Sciatic nerve (tissue), 2 donors: ENCODE data around the gene GNL2. TPM values are rescaled to one million over a fixed set of nuclear protein-coding genes. Genes with fewer than 3 reads are reported as not detected.
"Not testable (repeated sequence)": the region's sequence is repeated elsewhere in the genome, so short reads cannot be mapped to it uniquely, and the experiment has no call there.

Experiments used
- ATAC-seq: fragments of 200-7000 bp; cut with Tn5 transposase; one replicate; pipeline ENCODE4 v1.9.1; 2020; ENCODE audit warnings: mild to moderate bottlenecking, moderate library complexity
- DNase-seq: peaks from one replicate; pipeline ENCODE4 v3.0.0-alpha.2; 2020; ENCODE audit warnings: low spot score
- intact Hi-C: fragments of 100-400 bp; cut with DNase I; formaldehyde crosslinking; loops from one replicate; pipeline ENCODE4 v1.14.2; 2022
- total RNA-seq: library from RNA; stranded (reverse); fragmentation: NEBNext Ultra II Directional; extraction: Animal tissue kit (Norgen Biotek cat#: 25700); gene quantifications from one replicate; pipeline ENCODE4 v1.2.1, GENCODE V29; 2021
- donor health status: DM: no; HTN: no; CAD: no.
- donor health status: DM: no; HTN: no; CAD: no.

Gene GNL2
- total RNA-seq, 1 donor from 2014 or later, result 34.0 TPM

DNA sequence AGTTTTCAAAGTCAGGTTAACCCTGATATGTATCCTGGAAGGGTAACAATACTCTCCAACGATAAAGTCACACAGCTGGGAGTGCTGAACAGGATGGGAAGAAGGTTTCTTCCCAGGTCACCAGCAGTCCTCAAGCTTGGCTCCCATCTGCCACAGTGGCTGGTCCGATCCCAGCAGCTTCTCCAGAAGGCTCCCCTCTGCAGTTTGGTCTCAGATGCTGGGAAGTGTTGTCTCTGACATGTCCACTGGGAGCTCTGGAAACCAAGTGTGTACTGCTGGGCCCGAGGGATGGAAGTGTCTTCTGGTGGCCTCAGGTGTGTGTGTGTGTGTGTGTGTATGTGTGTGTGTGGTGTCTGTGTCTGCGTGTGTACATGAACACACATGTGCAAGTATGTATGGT lies 16.4 kb upstream of the GNL2 start:
- no peak for ATAC-seq
- no peak for DNase-seq
- intact Hi-C loops, result no loop called here

GRCh38 chr1:37609994-37610393 lies 14.3 kb upstream of the GNL2 start:
- intact Hi-C loops, result no loop called here
- DNase-seq (no peak), ATAC-seq (no peak)

DNA sequence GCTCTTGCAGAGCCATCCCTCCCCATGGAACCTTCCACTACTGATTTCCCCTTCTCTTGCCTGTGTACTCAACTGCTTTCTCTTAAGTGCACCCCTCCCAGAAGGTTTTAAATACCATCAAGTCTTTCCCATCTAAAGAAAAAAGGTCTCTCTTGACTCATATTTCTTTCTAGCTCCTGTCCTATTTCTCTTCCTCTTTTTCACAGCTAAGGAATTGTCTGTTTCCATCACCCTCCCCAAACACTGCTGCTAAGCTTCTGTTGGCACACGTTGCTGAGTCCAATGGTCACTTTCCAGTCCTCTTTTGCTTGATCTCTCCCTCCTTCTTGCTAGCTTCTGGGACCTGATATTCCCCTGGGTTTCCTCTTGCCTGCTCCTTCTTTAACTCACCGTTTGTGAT lies 13.3 kb upstream of the GNL2 start:
- no peak for ATAC-seq

GRCh38 chr1:37606481-37607263 lies 10.9 kb upstream of the GNL2 start:
- no peak for DNase-seq
- intact Hi-C loops, result no loop called here
- ATAC-seq, result no peak

More for the DNA sequence above, 13.3 kb upstream of the GNL2 start:
- no peak for DNase-seq
- intact Hi-C loops, result no loop called here

- intact Hi-C loops, result no loop called here
- ATAC-seq (no peak), DNase-seq (no peak)
Observed at GRCh38 chr1:37605806-37606474, 10.2 kb upstream of the GNL2 start.

- intact Hi-C loops, result no loop called here
- ATAC-seq (no peak), DNase-seq (no peak)
Observed at GRCh38 chr1:37605061-37605650, 9.4 kb upstream of the GNL2 start.

DNA sequence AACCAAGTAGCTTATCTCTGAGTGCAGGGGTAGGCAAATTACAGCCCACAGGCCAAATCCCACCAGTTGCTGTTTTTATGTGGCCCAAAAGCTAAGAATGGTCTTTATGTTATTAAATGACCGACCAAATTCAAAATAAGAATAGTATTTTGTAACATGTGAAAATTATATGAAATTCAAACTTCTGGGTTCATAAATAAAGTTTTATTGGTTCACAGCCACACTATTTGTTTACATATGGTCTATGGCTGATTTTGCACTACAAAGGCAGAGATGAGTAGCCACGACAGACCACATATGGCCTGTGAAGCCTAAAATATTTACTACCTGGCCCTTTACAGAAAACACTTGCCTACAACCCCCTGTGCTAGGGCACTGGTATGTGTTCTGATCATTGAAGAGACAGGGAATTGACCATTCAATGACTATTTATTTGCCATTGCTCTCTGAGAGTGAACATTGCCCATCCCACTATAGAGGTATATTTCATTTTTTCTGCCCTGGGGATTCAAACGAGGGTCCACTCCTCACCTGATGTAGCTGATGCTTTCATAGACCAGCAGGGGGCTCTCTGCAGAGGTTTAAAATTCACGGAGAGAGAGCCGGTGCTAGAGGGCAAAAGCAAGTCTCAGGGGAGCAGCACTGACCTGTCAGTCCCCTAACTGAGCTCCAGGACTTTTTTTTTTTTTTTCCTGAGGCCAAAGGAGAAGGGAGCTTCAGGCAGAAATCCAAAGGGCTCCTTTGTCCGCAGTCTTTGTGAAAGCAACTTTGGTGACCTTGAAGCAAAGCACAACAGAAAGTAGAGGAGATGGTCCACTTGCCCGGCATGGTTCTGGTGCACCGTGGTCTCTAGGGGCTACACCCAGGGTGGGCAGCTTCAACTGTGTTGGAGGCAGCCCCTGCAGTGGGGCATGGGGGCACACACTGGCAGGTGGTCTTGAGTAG lies 7.3 kb upstream of the GNL2 start:
- DNase-seq, result no peak
- ATAC-seq, result no peak
- intact Hi-C loops, result no loop called here

DNA sequence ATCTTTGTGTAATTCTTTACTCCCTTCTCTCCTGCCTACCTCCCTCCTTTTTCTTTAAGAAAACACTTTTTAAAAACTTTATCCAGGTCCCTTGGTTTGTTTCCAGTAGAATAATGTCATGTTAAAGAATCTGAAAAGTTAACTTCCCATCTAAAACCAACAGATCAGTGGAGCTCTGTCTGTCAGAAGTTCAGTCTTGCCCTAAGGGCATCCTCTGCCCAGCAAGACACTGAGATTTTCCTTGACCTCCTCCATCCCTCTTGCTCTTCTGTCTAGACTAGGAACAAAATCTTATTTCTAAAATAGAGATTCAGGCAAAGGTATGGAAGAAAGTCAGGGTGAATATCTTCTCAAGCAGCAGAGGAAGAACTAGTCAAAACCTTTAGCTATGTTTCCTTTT lies 5.7 kb upstream of the GNL2 start:
- intact Hi-C loops, result no loop called here
- ATAC-seq (no peak), DNase-seq (no peak)

- DNase-seq, result no peak
- no peak for ATAC-seq
- intact Hi-C loops, result no loop called here
Observed at GRCh38 chr1:37599940-37600339, 4.2 kb upstream of the GNL2 start.

DNA sequence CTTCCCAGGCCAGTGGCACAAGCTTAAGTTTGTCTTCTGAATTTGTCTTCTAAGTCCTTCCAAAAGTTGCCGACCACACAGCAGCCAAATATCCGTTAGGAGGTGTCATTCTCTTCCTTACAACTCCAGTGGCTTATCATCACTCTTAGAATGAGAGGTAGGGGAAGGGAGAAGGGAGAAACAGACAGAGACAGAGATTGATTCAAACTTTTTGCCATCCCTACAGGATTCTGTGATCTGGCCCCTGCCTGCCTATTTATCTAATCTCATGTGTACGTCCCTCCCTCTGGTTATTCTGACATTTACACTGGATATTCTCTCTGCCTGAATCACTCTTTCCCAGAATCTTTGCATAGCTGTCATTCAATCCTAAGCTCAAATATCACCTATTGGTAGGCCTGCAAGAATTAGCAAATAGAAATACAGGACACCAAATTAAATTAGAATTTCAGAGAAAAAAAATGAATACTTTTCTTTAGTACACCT lies 488 bp upstream of the GNL2 start:
- ATAC-seq, result no peak
- intact Hi-C loops, result no loop called here
- DNase-seq, result no peak

GRCh38 chr1:37593726-37594125 lies 2.0 kb downstream of the GNL2 start:
- intact Hi-C loops, result no loop called here
- no peak for ATAC-seq
- no peak for DNase-seq

DNA sequence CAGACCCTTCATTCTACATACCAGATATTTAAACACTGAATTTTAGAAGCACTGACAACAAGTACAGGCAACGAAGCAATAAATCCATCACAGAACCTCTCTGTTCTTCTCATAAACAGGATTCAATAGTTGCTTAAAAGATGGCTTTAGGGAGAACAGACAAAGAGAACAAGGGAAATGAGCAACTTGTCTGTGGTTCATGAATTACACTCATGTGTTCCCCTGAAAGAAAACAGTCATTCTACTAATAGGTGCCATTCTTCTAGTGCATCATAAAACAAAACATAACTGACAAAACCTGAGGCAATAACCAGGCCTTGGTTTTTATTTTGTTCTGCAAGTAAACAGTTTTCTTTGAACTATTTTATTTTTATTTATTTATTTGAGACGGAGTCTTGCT lies 6.8 kb downstream of the GNL2 start:
- intact Hi-C loops, result no loop called here
- DNase-seq, result no peak

DNA sequence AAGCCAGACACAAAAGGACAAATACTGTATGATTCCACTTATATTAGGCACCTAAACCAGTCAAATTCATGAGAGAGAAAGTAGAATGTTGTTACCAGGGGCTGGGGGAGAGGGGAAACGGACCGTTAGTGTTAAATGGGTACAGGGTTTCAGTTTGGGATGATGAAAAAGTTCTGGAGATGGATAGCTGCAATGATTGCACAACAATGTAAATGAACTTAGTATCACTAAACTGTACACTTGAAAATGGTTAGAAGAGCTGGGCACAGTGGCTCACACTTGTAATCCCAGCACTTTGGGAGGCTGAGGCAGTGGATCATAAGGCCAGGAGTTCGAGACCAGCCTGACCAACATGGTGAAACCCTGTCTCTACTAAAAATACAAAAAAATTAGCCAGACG lies 11.2 kb downstream of the GNL2 start:
- DNase-seq, intact Hi-C loops, ATAC-seq: not testable (repeated sequence)

More for the DNA sequence above, 6.8 kb downstream of the GNL2 start:
- no peak for ATAC-seq

- intact Hi-C loops, result no loop called here
- no peak for DNase-seq
- ATAC-seq, result no peak
Observed at GRCh38 chr1:37575692-37576091, 20.0 kb downstream of the GNL2 start.

GRCh38 chr1:37574834-37575480 lies 20.8 kb downstream of the GNL2 start:
- intact Hi-C loops, result no loop called here
- DNase-seq (no peak), ATAC-seq (no peak)

GRCh38 chr1:37570528-37571334 lies 25.0 kb downstream of the GNL2 start:
- DNase-seq (no peak), ATAC-seq (no peak)
- intact Hi-C loops, result no loop called here

GRCh38 chr1:37567023-37567422 lies 28.7 kb downstream of the GNL2 start:
- intact Hi-C loops, result no loop called here
- DNase-seq, result no peak
- ATAC-seq, result no peak

GRCh38 chr1:37564892-37565291 lies 30.8 kb downstream of the GNL2 start:
- intact Hi-C loops, result no loop called here
- DNase-seq, result no peak
- no peak for ATAC-seq
